DOHH2 (cell line): Measurements from ENCODE around the gene SLC5A10.

Source experiments
- CTCF ChIP-seq: fragments of 200-600 bp; sonication (generic); IDR thresholded peaks from one replicate; pipeline ENCODE4 v1.5.1; 2014; ENCODE audit warnings: antibody characterized with exemption, mild to moderate bottlenecking, low read depth, low read length; ENCODE audit not compliant: poor library complexity, severe bottlenecking
- EZH2phosphoT487 ChIP-seq: fragments of 200-600 bp; sonication (generic); IDR thresholded peaks from 2 replicates; pipeline ENCODE4 v1.6.1; 2017; ENCODE audit warnings: borderline replicate concordance, mild to moderate bottlenecking, antibody characterized with exemption, low read length, moderate library complexity, mixed read lengths

DNA sequence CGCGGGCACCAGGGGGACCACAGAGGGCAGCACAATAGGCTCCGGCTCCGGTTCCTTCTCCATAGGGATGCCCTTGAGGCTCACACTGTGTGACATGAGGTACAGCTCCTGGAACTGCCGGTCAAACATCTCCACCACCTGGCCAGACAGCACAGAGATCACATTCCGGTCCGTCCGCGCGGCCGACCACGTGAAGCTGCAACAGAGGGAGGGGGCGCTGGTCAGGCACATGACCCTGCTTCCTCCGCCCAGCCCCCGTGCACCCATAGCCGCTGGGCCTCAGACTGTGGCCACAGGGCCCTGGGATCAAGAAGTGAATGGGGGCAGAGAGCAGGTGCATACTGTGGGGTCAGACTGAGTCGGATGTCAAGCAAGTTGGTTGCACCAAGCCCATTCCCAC lies 26.7 kb downstream of the SLC5A10 start:
- TF ChIP-seq CTCF (no peak), EZH2phosphoT487 (no peak)
